ENCODE data around the gene ESRRA. TPM values are rescaled to one million over a fixed set of nuclear protein-coding genes. Genes with fewer than 3 reads are reported as not detected.

Gene ESRRA
- total RNA-seq, 1 experiment from 2014 or later = 61.0 TPM

- Histone ChIP-seq H3K4me1 (replicated peaks; ENCODE audit: insufficient read depth) (peaks cover 19% of the 10 kb centered on the region), H3K9me2 (ENCODE audit: insufficient read depth) (no peaks in the 10 kb centered on the region), H3K4me3 (no peak overlapping the region), H3K4me2 (peak overlapping the region; percentile 31), H2AFZ (no peak overlapping the region), H3K27me3 (ENCODE audit: insufficient read depth, low read depth) (no peaks in the 10 kb centered on the region), H3K27ac (peak overlapping the region; percentile 59), H3K79me2 (ENCODE audit: low read depth) (no peaks in the 10 kb centered on the region), H3F3A (ENCODE audit: insufficient read depth, low read depth) (peaks cover 20% of the 10 kb centered on the region; the same call in 1 of the 2 replicates), H3K36me3 (ENCODE audit: low read depth) (no peaks in the 10 kb centered on the region), H4K20me1 (ENCODE audit: insufficient read depth) (no peaks in the 10 kb centered on the region), H3K9me3 (ENCODE audit: insufficient read depth, low read depth) (no peaks in the 10 kb centered on the region)
- BruUV-seq (replicated peaks) = no TSS peak
- ChIA-PET POLR2A (ENCODE audit: unreplicated experiment) (no interaction called here), CTCF (interaction anchor here (1.6 kb wide), 1 partner anchor 30 kb away, joined by 3 read pairs; the partner anchor contains the start of genes PRDX5 and TRMT112)
- DNase-seq = peak; percentile 24 to 76
- intact Hi-C loops (cut with micrococcal nuclease; ENCODE audit: unreplicated experiment) = no loop called here
- TF ChIP-seq EZH2 (IDR thresholded peaks at IDR 0.05; ENCODE audit: low read depth) (no peak), CTCF (conservative IDR thresholded peaks at IDR 0.05) (no peak)
These were observed 42.0 kb downstream of the ESRRA start for GRCh38 chr11:64347193-64347867.

GRCh38 chr11:64348383-64349024 lies 43.2 kb downstream of the ESRRA start:
- H3K4me1 ChIP-seq (replicated peaks; ENCODE audit: insufficient read depth) = peaks cover 19% of the 10 kb centered on the region
- H2AFZ ChIP-seq = no peak overlapping the region
- ChIA-PET POLR2A (ENCODE audit: unreplicated experiment) (interaction anchor here (0.6 kb wide), 2 partner anchors 27 to 500 kb away, joined by 4 to 8 read pairs; no protein-coding TSS in a partner anchor), CTCF (interaction anchor here (0.6 to 1.6 kb wide), 5 partner anchors 9 to 158 kb away, joined by 3 to 14 read pairs (median 4); partner anchors contain the start of genes PRDX5 and TRMT112)
- H3K27ac ChIP-seq = no peak overlapping the region
- no peaks in the 10 kb centered on the region for H3K36me3 ChIP-seq (ENCODE audit: low read depth)
- BruUV-seq (replicated peaks) = no TSS peak
- TF ChIP-seq CTCF (conservative IDR thresholded peaks at IDR 0.05) = no peak
- no peak for TF ChIP-seq EZH2 (IDR thresholded peaks at IDR 0.05; ENCODE audit: low read depth)
- H3K4me2 ChIP-seq = no peak overlapping the region
- intact Hi-C loops (cut with micrococcal nuclease; ENCODE audit: unreplicated experiment) = no loop called here
- no peaks in the 10 kb centered on the region for H3K79me2 ChIP-seq (ENCODE audit: low read depth)
- H4K20me1 ChIP-seq (ENCODE audit: insufficient read depth) = no peaks in the 10 kb centered on the region
- peaks cover 20% of the 10 kb centered on the region; the same call in 1 of the 2 replicates for H3F3A ChIP-seq (ENCODE audit: insufficient read depth, low read depth)
- H3K27me3 ChIP-seq (ENCODE audit: insufficient read depth, low read depth) = no peaks in the 10 kb centered on the region
- H3K9me2 ChIP-seq (ENCODE audit: insufficient read depth) = no peaks in the 10 kb centered on the region
- DNase-seq = peak in 1 of 2 experiments; percentile 33
- H3K9me3 ChIP-seq (ENCODE audit: insufficient read depth, low read depth) = no peaks in the 10 kb centered on the region
- no peak overlapping the region for H3K4me3 ChIP-seq

- CTCF ChIA-PET = interaction anchor here (0.6 to 0.7 kb wide), 3 partner anchors 9 to 159 kb away, joined by 3 to 5 read pairs (median 4); no protein-coding TSS in a partner anchor
- no peaks in the 10 kb centered on the region for H3K79me2 ChIP-seq (ENCODE audit: low read depth)
- no peak overlapping the region for H2AFZ ChIP-seq
- H4K20me1 ChIP-seq (ENCODE audit: insufficient read depth) = no peaks in the 10 kb centered on the region
- DNase-seq = no peak
- peaks cover 20% of the 10 kb centered on the region; the same call in 1 of the 2 replicates for H3F3A ChIP-seq (ENCODE audit: insufficient read depth, low read depth)
- H3K36me3 ChIP-seq (ENCODE audit: low read depth) = no peaks in the 10 kb centered on the region
- no peaks in the 10 kb centered on the region for H3K9me3 ChIP-seq (ENCODE audit: insufficient read depth, low read depth)
- intact Hi-C loops (cut with micrococcal nuclease; ENCODE audit: unreplicated experiment) = no loop called here
- POLR2A ChIA-PET (ENCODE audit: unreplicated experiment) = interaction anchor here (0.6 kb wide), 1 partner anchor 499 kb away, joined by 4 read pairs; no protein-coding TSS in a partner anchor
- no peak overlapping the region for H3K27ac ChIP-seq
- no peak overlapping the region for H3K4me3 ChIP-seq
- TF ChIP-seq EZH2 (IDR thresholded peaks at IDR 0.05; ENCODE audit: low read depth) (no peak), CTCF (conservative IDR thresholded peaks at IDR 0.05) (no peak)
- peaks cover 19% of the 10 kb centered on the region for H3K4me1 ChIP-seq (replicated peaks; ENCODE audit: insufficient read depth)
- no peak overlapping the region for H3K4me2 ChIP-seq
- no TSS peak for BruUV-seq (replicated peaks)
- H3K9me2 ChIP-seq (ENCODE audit: insufficient read depth) = no peaks in the 10 kb centered on the region
- H3K27me3 ChIP-seq (ENCODE audit: insufficient read depth, low read depth) = no peaks in the 10 kb centered on the region
These were observed 43.7 kb downstream of the ESRRA start for GRCh38 chr11:64349025-64349387.
